Activated naive CD8-positive, alpha-beta T cell treated with anti-CD3 and anti-CD28 coated beads, Interleukin-2, amount 10 ng/mL, durations not matched to agents 7 days and 5 days (primary cell): ENCODE data around the gene GPM6B. TPM values are rescaled to one million over a fixed set of nuclear protein-coding genes. Genes with fewer than 3 reads are reported as not detected.
A peak's percentile ranks its signal among the peaks of the same experiment; 100 is the strongest.

Experiments
- ATAC-seq: fragments of 150-1000 bp; cut with Tn5 transposase; one replicate; pipeline ENCODE4 v1.10.0; 2021; ENCODE audit warnings: low read depth, moderate library complexity
- POLR2A ChIA-PET: fragments of 350-600 bp; sonication (Branson Sonifier 250); formaldehyde crosslinking; loops from one replicate; lab custom pipeline; 2021; ENCODE audit warnings: antibody characterized with exemption; lab: Charles Lee
- DNase-seq: peaks from one replicate; pipeline ENCODE4 v3.0.0; 2021
- H3K27ac Mint-ChIP-seq: one replicate; pipeline ENCODE4 v1.8.0; 2022; ENCODE audit warnings: mild to moderate bottlenecking, mixed read lengths
- H3K27me3 Mint-ChIP-seq: one replicate; pipeline ENCODE4 v1.8.0; 2022; ENCODE audit warnings: mild to moderate bottlenecking, moderate library complexity, mixed read lengths
- H3K36me3 Mint-ChIP-seq: one replicate; pipeline ENCODE4 v1.8.0; 2021; ENCODE audit warnings: mild to moderate bottlenecking, mixed read lengths
- H3K4me1 Mint-ChIP-seq: one replicate; pipeline ENCODE4 v1.8.0; 2021; ENCODE audit warnings: mixed read lengths
- H3K4me3 Mint-ChIP-seq: one replicate; pipeline ENCODE4 v1.8.0; 2022; ENCODE audit warnings: mild to moderate bottlenecking, moderate library complexity, mixed read lengths
- H3K9me3 Mint-ChIP-seq: one replicate; pipeline ENCODE4 v1.8.0; 2021; ENCODE audit warnings: mixed read lengths
- total RNA-seq, 2 experiments: library from RNA; stranded (reverse); gene quantifications; one replicate each; pipeline ENCODE4 v1.2.3, GENCODE V29; 2021

Gene GPM6B
- total RNA-seq, 2 experiments from 2014 or later, result not detected

DNA sequence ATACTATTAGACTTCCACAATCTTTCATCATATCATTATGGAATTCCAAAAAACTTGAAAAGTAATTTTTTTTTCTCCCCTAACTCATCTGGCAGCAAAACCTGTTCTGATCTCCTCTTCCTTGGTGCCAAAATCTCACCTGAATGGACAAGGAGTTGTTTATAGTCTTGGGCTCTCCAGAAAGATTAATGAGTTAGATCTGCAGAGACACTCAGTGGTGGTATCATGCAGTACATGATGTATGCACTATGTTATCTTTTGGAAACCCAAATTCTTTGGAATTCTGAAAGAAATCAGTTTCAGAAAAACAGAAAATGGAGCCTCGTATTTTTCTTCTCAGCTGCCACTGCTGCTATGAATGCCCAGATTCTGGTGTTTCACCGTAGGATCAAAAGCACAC lies 11.7 kb downstream of the GPM6B start:
- Mint-ChIP-seq H3K27ac (no peak overlapping the region), H3K9me3 (no peaks in the 10 kb centered on the region), H3K27me3 (peaks cover 14% of the 10 kb centered on the region), H3K36me3 (no peaks in the 10 kb centered on the region), H3K4me3 (no peak overlapping the region), H3K4me1 (no peaks in the 10 kb centered on the region)
- no peak for ATAC-seq
- no peak for DNase-seq
- POLR2A ChIA-PET, result no interaction called here

DNA sequence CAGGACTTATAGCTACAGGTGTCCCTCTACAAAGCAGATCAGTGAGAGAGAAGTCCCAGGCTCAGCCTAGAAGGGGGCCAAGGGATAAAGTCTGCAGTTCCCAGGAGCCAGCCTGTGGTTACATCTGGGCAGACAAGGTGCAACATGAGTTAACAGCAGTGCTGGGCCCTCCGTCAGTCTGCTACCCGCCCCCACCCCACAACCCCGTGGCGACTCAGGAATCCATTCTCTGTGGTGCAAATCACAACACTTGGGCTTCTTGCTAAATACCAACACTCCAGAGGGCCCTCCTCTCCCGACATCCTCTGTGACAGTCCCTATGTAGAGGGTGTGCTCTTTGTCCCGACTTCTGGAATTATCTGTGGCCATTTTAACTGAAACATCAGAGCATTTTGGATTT lies 13.8 kb downstream of the GPM6B start:
- POLR2A ChIA-PET, result no interaction called here
- Mint-ChIP-seq H3K36me3 (no peaks in the 10 kb centered on the region), H3K4me3 (no peak overlapping the region), H3K9me3 (no peaks in the 10 kb centered on the region), H3K27ac (no peak overlapping the region), H3K27me3 (peaks cover 12% of the 10 kb centered on the region), H3K4me1 (no peaks in the 10 kb centered on the region)
- DNase-seq (no peak), ATAC-seq (no peak)

GRCh38 chrX:13798184-13798583 lies 18.7 kb downstream of the GPM6B start:
- POLR2A ChIA-PET, result no interaction called here
- ATAC-seq, result no peak
- Mint-ChIP-seq H3K4me3 (no peak overlapping the region), H3K4me1 (no peaks in the 10 kb centered on the region), H3K27me3 (peaks cover 2% of the 10 kb centered on the region), H3K9me3 (no peaks in the 10 kb centered on the region), H3K36me3 (no peaks in the 10 kb centered on the region), H3K27ac (no peak overlapping the region)
- DNase-seq, result no peak

- Mint-ChIP-seq H3K27ac (no peak overlapping the region), H3K9me3 (no peaks in the 10 kb centered on the region), H3K4me1 (no peaks in the 10 kb centered on the region), H3K27me3 (peaks cover 2% of the 10 kb centered on the region), H3K36me3 (no peaks in the 10 kb centered on the region), H3K4me3 (no peak overlapping the region)
- POLR2A ChIA-PET, result no interaction called here
- ATAC-seq (no peak), DNase-seq (no peak)
Observed at GRCh38 chrX:13797512-13797911, 19.4 kb downstream of the GPM6B start.

- peaks cover 2% of the 10 kb centered on the region for H3K27me3 Mint-ChIP-seq
- no peaks in the 10 kb centered on the region for H3K36me3 Mint-ChIP-seq
- no peak overlapping the region for H3K27ac Mint-ChIP-seq
- no peaks in the 10 kb centered on the region for H3K9me3 Mint-ChIP-seq
- ATAC-seq (no peak), DNase-seq (no peak)
- no peaks in the 10 kb centered on the region for H3K4me1 Mint-ChIP-seq
- H3K4me3 Mint-ChIP-seq, result no peak overlapping the region
- POLR2A ChIA-PET, result no interaction called here
Observed at GRCh38 chrX:13794417-13794816, 22.5 kb downstream of the GPM6B start.

DNA sequence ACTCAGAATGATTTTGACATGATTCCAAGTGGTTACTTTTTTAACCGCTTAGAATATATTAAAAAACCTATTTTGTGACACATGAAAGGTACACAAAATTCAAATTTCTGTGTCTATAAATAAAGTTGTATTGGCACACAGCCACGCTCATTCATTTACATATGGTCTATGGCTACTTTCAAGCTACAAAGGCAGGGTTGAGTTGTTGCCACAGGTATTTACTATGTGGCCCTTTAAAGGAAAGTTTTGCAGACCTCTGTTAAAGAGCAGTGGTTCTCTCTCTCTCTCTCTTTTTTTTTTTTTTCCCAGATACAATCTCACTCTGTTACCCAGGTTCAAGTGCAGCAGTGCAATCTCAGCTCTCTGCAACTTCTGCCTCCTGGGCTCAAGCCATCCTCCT lies 23.0 kb downstream of the GPM6B start:
- DNase-seq, result no peak
- Mint-ChIP-seq H3K9me3 (no peaks in the 10 kb centered on the region), H3K36me3 (no peaks in the 10 kb centered on the region), H3K4me3 (no peak overlapping the region), H3K27ac (no peak overlapping the region), H3K27me3 (peaks cover 2% of the 10 kb centered on the region), H3K4me1 (no peaks in the 10 kb centered on the region)
- ATAC-seq, result no peak
- POLR2A ChIA-PET, result no interaction called here

- DNase-seq (no peak), ATAC-seq (no peak)
- H3K36me3 Mint-ChIP-seq, result no peaks in the 10 kb centered on the region
- H3K4me3 Mint-ChIP-seq, result no peak overlapping the region
- H3K27me3 Mint-ChIP-seq, result peaks cover 2% of the 10 kb centered on the region
- POLR2A ChIA-PET, result no interaction called here
- no peaks in the 10 kb centered on the region for H3K9me3 Mint-ChIP-seq
- H3K27ac Mint-ChIP-seq, result no peak overlapping the region
- no peaks in the 10 kb centered on the region for H3K4me1 Mint-ChIP-seq
Observed at GRCh38 chrX:13791559-13791958, 25.3 kb downstream of the GPM6B start.

DNA sequence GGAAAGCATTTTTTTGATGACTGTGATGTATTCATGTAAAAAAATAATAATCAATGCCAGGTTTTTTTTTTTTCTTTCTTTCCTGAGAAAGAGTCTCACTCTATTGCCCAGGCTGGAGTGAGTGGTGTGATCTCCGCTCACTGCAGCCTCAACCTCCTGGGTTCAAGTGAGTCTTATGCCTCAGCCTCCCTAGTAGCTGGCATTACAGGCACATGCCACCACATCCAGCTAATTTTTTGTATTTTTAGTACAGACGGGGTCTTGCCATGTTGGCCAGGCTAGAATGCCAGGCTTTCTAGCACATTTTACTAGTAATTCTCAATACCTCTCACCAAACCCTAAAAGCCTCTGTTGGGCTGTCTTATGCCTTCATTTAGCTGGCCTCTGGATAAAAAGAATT lies 25.7 kb downstream of the GPM6B start:
- Mint-ChIP-seq H3K4me1 (no peaks in the 10 kb centered on the region), H3K27me3 (peaks cover 2% of the 10 kb centered on the region), H3K9me3 (no peaks in the 10 kb centered on the region), H3K36me3 (no peaks in the 10 kb centered on the region), H3K27ac (no peak overlapping the region), H3K4me3 (no peak overlapping the region)
- POLR2A ChIA-PET, result no interaction called here
- DNase-seq, result no peak
- ATAC-seq, result no peak

DNA sequence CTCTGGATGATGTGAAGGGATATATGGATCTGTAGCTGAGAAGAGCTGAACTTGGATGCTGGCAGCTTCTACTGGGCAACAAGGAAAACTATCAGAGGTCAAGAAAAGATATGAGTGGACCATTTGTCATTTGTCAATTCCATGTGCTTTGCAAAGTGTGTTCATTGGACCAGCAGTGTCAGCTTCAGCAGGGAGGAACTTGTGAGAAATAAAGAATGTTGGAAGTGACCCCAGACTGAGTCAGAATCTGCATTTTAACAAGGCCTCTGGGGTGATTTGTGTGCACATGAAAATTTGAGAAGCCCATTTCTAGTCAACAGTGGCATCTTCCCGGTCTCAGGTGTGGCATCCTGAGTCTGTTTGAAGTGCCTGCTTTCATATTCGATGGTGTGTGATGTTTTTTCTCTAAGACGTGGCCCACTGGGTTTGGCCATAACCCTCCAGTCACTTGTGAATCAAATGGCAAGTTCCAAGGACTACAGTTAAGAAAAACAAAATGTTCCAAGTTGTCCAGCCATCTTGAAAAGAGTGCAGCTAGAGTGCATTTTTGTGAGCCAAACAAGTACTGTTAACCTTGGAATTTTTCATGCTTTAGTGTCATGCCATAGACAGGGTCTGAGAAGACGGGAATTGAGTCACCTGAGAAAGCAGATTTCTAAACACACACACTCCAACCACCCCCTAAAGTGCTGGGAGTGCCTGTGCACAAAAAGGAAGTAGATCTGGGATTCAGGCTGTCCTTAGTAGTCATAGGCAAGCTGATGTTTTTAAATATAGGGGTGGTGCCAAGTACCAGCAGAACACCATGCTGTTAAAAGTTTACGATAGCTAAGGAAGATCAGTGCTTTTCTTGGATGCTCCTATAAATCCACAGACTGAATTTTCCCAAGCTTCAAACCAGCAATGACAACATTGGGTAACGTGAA lies 26.4 kb downstream of the GPM6B start:
- DNase-seq, result no peak
- Mint-ChIP-seq H3K4me3 (no peak overlapping the region), H3K9me3 (no peaks in the 10 kb centered on the region), H3K4me1 (no peaks in the 10 kb centered on the region), H3K36me3 (no peaks in the 10 kb centered on the region), H3K27me3 (peaks cover 2% of the 10 kb centered on the region), H3K27ac (no peak overlapping the region)
- POLR2A ChIA-PET, result no interaction called here
- ATAC-seq, result no peak

- no peaks in the 10 kb centered on the region for H3K27me3 Mint-ChIP-seq
- no peak for DNase-seq
- no peaks in the 10 kb centered on the region for H3K9me3 Mint-ChIP-seq
- POLR2A ChIA-PET, result no interaction called here
- no peaks in the 10 kb centered on the region for H3K4me1 Mint-ChIP-seq
- ATAC-seq, result no peak
- no peak overlapping the region for H3K27ac Mint-ChIP-seq
- H3K36me3 Mint-ChIP-seq, result no peaks in the 10 kb centered on the region
- no peak overlapping the region for H3K4me3 Mint-ChIP-seq
Observed at GRCh38 chrX:13786048-13786447, 30.8 kb downstream of the GPM6B start.

- POLR2A ChIA-PET, result no interaction called here
- Mint-ChIP-seq H3K9me3 (no peaks in the 10 kb centered on the region), H3K27me3 (no peaks in the 10 kb centered on the region), H3K4me1 (no peaks in the 10 kb centered on the region), H3K4me3 (no peak overlapping the region), H3K27ac (no peak overlapping the region), H3K36me3 (no peaks in the 10 kb centered on the region)
- DNase-seq (no peak), ATAC-seq (no peak)
Observed at GRCh38 chrX:13780868-13781427, 35.9 kb downstream of the GPM6B start.

GRCh38 chrX:13778916-13779315 lies 38.0 kb downstream of the GPM6B start:
- no peaks in the 10 kb centered on the region for H3K9me3 Mint-ChIP-seq
- no peaks in the 10 kb centered on the region for H3K27me3 Mint-ChIP-seq
- POLR2A ChIA-PET, result no interaction called here
- ATAC-seq, result no peak
- H3K4me3 Mint-ChIP-seq, result no peak overlapping the region
- H3K27ac Mint-ChIP-seq, result no peak overlapping the region
- no peak for DNase-seq
- H3K36me3 Mint-ChIP-seq, result peaks cover 4% of the 10 kb centered on the region
- H3K4me1 Mint-ChIP-seq, result no peaks in the 10 kb centered on the region

- H3K27me3 Mint-ChIP-seq, result no peaks in the 10 kb centered on the region
- H3K36me3 Mint-ChIP-seq, result peaks cover 4% of the 10 kb centered on the region
- POLR2A ChIA-PET, result no interaction called here
- DNase-seq (no peak), ATAC-seq (no peak)
- H3K9me3 Mint-ChIP-seq, result no peaks in the 10 kb centered on the region
- H3K4me3 Mint-ChIP-seq, result no peak overlapping the region
- H3K27ac Mint-ChIP-seq, result peak overlapping the region; percentile 21
- H3K4me1 Mint-ChIP-seq, result no peaks in the 10 kb centered on the region
Observed at GRCh38 chrX:13776387-13776786, 40.5 kb downstream of the GPM6B start.

GRCh38 chrX:13775837-13776236 lies 41.1 kb downstream of the GPM6B start:
- no peak for DNase-seq
- no peaks in the 10 kb centered on the region for H3K4me1 Mint-ChIP-seq
- ATAC-seq, result no peak
- POLR2A ChIA-PET, result no interaction called here
- H3K36me3 Mint-ChIP-seq, result peaks cover 4% of the 10 kb centered on the region
- H3K4me3 Mint-ChIP-seq, result no peak overlapping the region
- no peaks in the 10 kb centered on the region for H3K9me3 Mint-ChIP-seq
- no peaks in the 10 kb centered on the region for H3K27me3 Mint-ChIP-seq
- no peak overlapping the region for H3K27ac Mint-ChIP-seq
